ENCODE measurements around the gene GABRB2.

- no peak for TF ChIP-seq YY1 (IDR thresholded peaks at IDR 0.05; ENCODE audit: insufficient read depth, insufficient read length)
- TF ChIP-seq ZNF274 (IDR thresholded peaks at IDR 0.05; ENCODE audit: low read depth, low read length): no peak
- TF ChIP-seq SUZ12 (IDR thresholded peaks at IDR 0.05; ENCODE audit: extremely low read depth, insufficient read depth, insufficient read length): no peak
Observed at GRCh38 chr5:161396171-161396570, 150.4 kb downstream of the GABRB2 start.

Data from NT2/D1 (cell line).